ENCODE data around the gene TMEM182. TPM values are rescaled to one million over a fixed set of nuclear protein-coding genes. Genes with fewer than 3 reads are reported as not detected.

TMEM182 gene
- total RNA-seq, 2 experiments from 2014 or later, result 3.7 to 4.4 TPM

- Mint-ChIP-seq H3K9me3 (ENCODE audit: low read depth) (no peaks in the 10 kb centered on the region), H3K4me3 (no peak overlapping the region), H3K27me3 (no peaks in the 10 kb centered on the region), H3K4me1 (no peaks in the 10 kb centered on the region), H3K36me3 (no peaks in the 10 kb centered on the region), H3K27ac (no peak overlapping the region)
- ATAC-seq (no peak), DNase-seq (no peak)
- CTCF ChIA-PET, result interaction anchor here (0.8 kb wide), 1 partner anchor 15 kb away, joined by 3 read pairs; no protein-coding TSS in a partner anchor
Measured at GRCh38 chr2:102748107-102748506, 13.7 kb upstream of the TMEM182 start.

DNA sequence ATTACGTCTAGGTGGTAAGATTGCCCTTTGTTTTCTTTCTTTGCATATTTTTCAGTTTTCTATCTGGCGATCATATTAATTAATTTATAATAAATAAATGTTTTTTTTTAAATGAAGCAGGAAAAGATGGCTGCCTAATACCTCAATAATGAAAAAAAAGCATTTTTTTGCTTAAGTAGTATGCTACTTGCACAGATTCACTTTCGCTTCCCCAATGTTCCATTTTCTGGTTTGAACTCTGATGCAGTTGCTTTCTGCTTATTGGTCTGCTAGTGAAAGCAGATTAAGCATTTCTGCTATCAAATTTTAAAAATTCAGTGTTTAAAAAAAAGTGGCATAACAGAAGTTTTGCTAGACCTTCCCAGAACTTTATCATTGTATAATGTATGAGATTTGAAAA lies 11.9 kb upstream of the TMEM182 start:
- ATAC-seq, result no peak
- H3K4me1 Mint-ChIP-seq, result no peaks in the 10 kb centered on the region
- no peak for DNase-seq
- CTCF ChIA-PET, result no interaction called here
- no peaks in the 10 kb centered on the region for H3K27me3 Mint-ChIP-seq
- H3K36me3 Mint-ChIP-seq, result no peaks in the 10 kb centered on the region
- H3K27ac Mint-ChIP-seq, result no peak overlapping the region
- H3K4me3 Mint-ChIP-seq, result no peak overlapping the region
- no peaks in the 10 kb centered on the region for H3K9me3 Mint-ChIP-seq (ENCODE audit: low read depth)

DNA sequence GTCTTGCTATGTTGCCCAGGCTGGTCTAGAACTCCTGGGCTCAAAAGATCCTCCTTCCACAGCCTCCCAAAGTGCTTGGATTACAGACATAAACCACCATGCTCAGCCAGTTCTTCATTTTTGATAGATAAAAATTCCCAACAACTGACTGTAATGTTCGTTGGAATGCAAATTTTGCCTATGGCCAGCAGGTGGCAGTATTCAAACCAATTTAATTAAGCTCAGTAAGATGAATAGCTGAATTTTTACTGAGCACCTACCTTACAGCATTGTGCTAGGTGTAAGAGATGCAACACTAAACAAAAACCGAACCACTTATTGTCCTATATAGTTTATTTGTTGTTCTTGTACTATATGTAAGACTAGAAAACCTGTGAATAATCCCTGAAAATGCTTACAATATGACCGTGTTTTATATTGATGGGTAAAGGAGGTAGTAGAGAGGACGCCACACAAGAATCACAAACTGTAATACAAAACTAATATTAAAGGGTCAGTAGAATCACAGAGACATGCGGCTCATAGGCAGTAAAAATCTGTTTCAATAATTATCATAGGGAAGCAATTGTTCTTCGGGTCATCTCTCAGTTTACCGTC lies 8.2 kb upstream of the TMEM182 start:
- H3K4me1 Mint-ChIP-seq, result no peaks in the 10 kb centered on the region

GRCh38 chr2:102754456-102755145 lies 7.2 kb upstream of the TMEM182 start:
- Mint-ChIP-seq H3K9me3 (ENCODE audit: low read depth) (no peaks in the 10 kb centered on the region), H3K27ac (no peak overlapping the region), H3K27me3 (no peaks in the 10 kb centered on the region), H3K4me3 (no peak overlapping the region), H3K36me3 (no peaks in the 10 kb centered on the region), H3K4me1 (no peaks in the 10 kb centered on the region)
- no peak for ATAC-seq
- CTCF ChIA-PET, result interaction anchor here (0.8 to 3.8 kb wide), 7 partner anchors 8 to 87 kb away, joined by 3 to 47 read pairs (median 7); partner anchors contain the start of gene TMEM182
- no peak for DNase-seq

More for the DNA sequence above, 8.2 kb upstream of the TMEM182 start:
- CTCF ChIA-PET, result interaction anchor here (0.7 to 3.8 kb wide), 17 partner anchors 9 to 87 kb away, joined by 3 to 47 read pairs (median 5); partner anchors contain the start of gene TMEM182
- no peaks in the 10 kb centered on the region for H3K9me3 Mint-ChIP-seq (ENCODE audit: low read depth)
- ATAC-seq (peak; percentile 33), DNase-seq (no peak)
- H3K27me3 Mint-ChIP-seq, result no peaks in the 10 kb centered on the region
- H3K36me3 Mint-ChIP-seq, result no peaks in the 10 kb centered on the region
- no peak overlapping the region for H3K27ac Mint-ChIP-seq
- no peak overlapping the region for H3K4me3 Mint-ChIP-seq

- H3K9me3 Mint-ChIP-seq (ENCODE audit: low read depth), result no peaks in the 10 kb centered on the region
- no peaks in the 10 kb centered on the region for H3K27me3 Mint-ChIP-seq
- no peak overlapping the region for H3K4me3 Mint-ChIP-seq
- DNase-seq, result no peak
- no peak for ATAC-seq
- no peaks in the 10 kb centered on the region for H3K4me1 Mint-ChIP-seq
- H3K36me3 Mint-ChIP-seq, result no peaks in the 10 kb centered on the region
- CTCF ChIA-PET, result interaction anchor here (0.8 to 3.8 kb wide), 4 partner anchors 14 to 51 kb away, joined by 3 to 47 read pairs (median 6); a partner anchor contains a TSS
- H3K27ac Mint-ChIP-seq, result no peak overlapping the region
Measured at GRCh38 chr2:102755284-102755683, 6.5 kb upstream of the TMEM182 start.

DNA sequence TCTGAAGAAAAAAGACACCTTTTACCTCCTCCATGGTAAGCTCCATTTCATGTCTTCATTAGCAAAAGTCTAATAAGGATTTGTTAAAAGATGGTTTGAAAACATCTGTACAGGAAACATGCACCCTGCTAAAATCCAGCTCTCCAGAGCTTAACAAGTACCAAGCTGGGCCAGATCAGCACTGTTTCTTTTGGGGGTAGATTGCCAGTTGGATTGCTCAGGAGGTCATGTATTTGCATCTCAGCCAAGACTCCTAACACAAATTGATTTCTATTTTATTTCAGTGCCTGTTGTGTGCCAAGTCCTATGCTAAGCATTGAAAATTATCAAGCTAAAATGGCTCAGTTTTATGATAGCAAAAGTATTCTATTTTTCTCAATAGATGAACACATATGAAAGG lies 3.4 kb upstream of the TMEM182 start:
- no peak overlapping the region for H3K4me3 Mint-ChIP-seq
- ATAC-seq, result no peak
- no peaks in the 10 kb centered on the region for H3K27me3 Mint-ChIP-seq
- DNase-seq, result no peak
- CTCF ChIA-PET, result interaction anchor here (1.1 kb wide), 1 partner anchor 23 kb away, joined by 3 read pairs; no protein-coding TSS in a partner anchor
- peaks cover 1% of the 10 kb centered on the region for H3K36me3 Mint-ChIP-seq
- no peak overlapping the region for H3K27ac Mint-ChIP-seq
- no peaks in the 10 kb centered on the region for H3K4me1 Mint-ChIP-seq
- H3K9me3 Mint-ChIP-seq (ENCODE audit: low read depth), result no peaks in the 10 kb centered on the region

GRCh38 chr2:102764083-102764482 lies 2.3 kb downstream of the TMEM182 start:
- no peaks in the 10 kb centered on the region for H3K4me1 Mint-ChIP-seq
- no peak overlapping the region for H3K27ac Mint-ChIP-seq
- no peak overlapping the region for H3K4me3 Mint-ChIP-seq
- ATAC-seq, result no peak
- CTCF ChIA-PET, result interaction anchor here (1.3 to 3.9 kb wide), 2 partner anchors 11 to 41 kb away, joined by 3 to 26 read pairs; no protein-coding TSS in a partner anchor
- H3K36me3 Mint-ChIP-seq, result peaks cover 2% of the 10 kb centered on the region
- no peak for DNase-seq
- H3K27me3 Mint-ChIP-seq, result no peaks in the 10 kb centered on the region
- no peaks in the 10 kb centered on the region for H3K9me3 Mint-ChIP-seq (ENCODE audit: low read depth)

DNA sequence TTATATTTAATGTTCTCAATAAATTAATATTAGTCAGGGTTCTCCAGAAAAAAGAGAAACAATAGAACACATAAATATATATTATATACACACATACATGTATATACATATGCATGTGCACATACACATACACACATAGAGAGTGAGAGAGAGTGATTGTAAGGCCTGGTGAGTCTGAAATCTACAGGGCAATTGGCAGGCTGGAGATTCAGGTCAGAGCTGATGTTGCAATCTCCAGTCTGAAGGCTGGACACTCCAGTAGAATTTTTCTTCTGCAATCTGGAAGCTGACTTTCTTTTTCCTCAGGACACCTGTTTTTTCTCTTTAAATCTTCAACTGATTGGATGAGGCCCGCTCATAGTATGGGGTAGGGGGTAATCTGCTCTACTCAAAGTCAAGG lies 3.2 kb downstream of the TMEM182 start:
- no peaks in the 10 kb centered on the region for H3K27me3 Mint-ChIP-seq
- peaks cover 2% of the 10 kb centered on the region for H3K36me3 Mint-ChIP-seq
- ATAC-seq (no peak), DNase-seq (no peak)
- H3K4me3 Mint-ChIP-seq, result no peak overlapping the region
- H3K4me1 Mint-ChIP-seq, result no peaks in the 10 kb centered on the region
- H3K27ac Mint-ChIP-seq, result no peak overlapping the region
- H3K9me3 Mint-ChIP-seq (ENCODE audit: low read depth), result no peaks in the 10 kb centered on the region
- CTCF ChIA-PET, result interaction anchor here (1.3 kb wide), 1 partner anchor 40 kb away, joined by 3 read pairs; no protein-coding TSS in a partner anchor

- Mint-ChIP-seq H3K4me1 (no peaks in the 10 kb centered on the region), H3K27me3 (no peaks in the 10 kb centered on the region), H3K4me3 (no peak overlapping the region), H3K9me3 (ENCODE audit: low read depth) (no peaks in the 10 kb centered on the region), H3K36me3 (peaks cover 2% of the 10 kb centered on the region), H3K27ac (no peak overlapping the region)
- ATAC-seq, result no peak
- CTCF ChIA-PET, result interaction anchor here (1.3 kb wide), 1 partner anchor 15 kb away, joined by 4 read pairs; no protein-coding TSS in a partner anchor
- DNase-seq, result no peak
Measured at GRCh38 chr2:102768253-102768652, 6.4 kb downstream of the TMEM182 start.

- no peak overlapping the region for H3K27ac Mint-ChIP-seq
- DNase-seq (no peak), ATAC-seq (no peak)
- H3K36me3 Mint-ChIP-seq, result no peaks in the 10 kb centered on the region
- H3K4me3 Mint-ChIP-seq, result no peak overlapping the region
- CTCF ChIA-PET, result no interaction called here
- H3K4me1 Mint-ChIP-seq, result no peaks in the 10 kb centered on the region
- H3K27me3 Mint-ChIP-seq, result no peaks in the 10 kb centered on the region
- H3K9me3 Mint-ChIP-seq (ENCODE audit: low read depth), result no peaks in the 10 kb centered on the region
Measured at GRCh38 chr2:102768892-102769291, 7.1 kb downstream of the TMEM182 start.

DNA sequence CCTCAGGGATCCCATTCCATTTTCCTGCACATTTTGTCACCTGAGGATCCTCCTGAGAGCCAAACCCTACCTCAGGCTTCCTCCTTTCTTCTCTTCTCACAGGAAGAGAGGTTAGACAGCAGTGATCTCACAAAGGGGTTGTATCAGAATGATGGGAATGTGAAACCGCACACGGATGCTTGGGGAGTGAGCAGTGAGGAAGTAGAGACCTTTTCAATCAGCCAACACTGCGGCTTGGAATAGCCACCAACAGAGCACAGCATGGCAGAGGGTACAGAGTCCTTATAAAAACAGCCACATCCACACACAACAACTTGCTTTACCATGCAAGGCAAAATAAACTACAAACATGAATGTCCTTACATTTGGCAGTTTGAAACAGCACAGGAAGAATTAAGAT lies 8.7 kb downstream of the TMEM182 start:
- ATAC-seq (no peak), DNase-seq (no peak)
- no peak overlapping the region for H3K27ac Mint-ChIP-seq
- CTCF ChIA-PET, result no interaction called here
- no peaks in the 10 kb centered on the region for H3K9me3 Mint-ChIP-seq (ENCODE audit: low read depth)
- no peaks in the 10 kb centered on the region for H3K36me3 Mint-ChIP-seq
- no peaks in the 10 kb centered on the region for H3K4me1 Mint-ChIP-seq
- no peaks in the 10 kb centered on the region for H3K27me3 Mint-ChIP-seq
- H3K4me3 Mint-ChIP-seq, result no peak overlapping the region

- no peaks in the 10 kb centered on the region for H3K9me3 Mint-ChIP-seq (ENCODE audit: low read depth)
- ATAC-seq (no peak), DNase-seq (no peak)
- no peaks in the 10 kb centered on the region for H3K36me3 Mint-ChIP-seq
- H3K27ac Mint-ChIP-seq, result no peak overlapping the region
- H3K27me3 Mint-ChIP-seq, result no peaks in the 10 kb centered on the region
- H3K4me3 Mint-ChIP-seq, result no peak overlapping the region
- CTCF ChIA-PET, result no interaction called here
- H3K4me1 Mint-ChIP-seq, result no peaks in the 10 kb centered on the region
Measured at GRCh38 chr2:102771114-102771513, 9.3 kb downstream of the TMEM182 start.

- no peaks in the 10 kb centered on the region for H3K9me3 Mint-ChIP-seq (ENCODE audit: low read depth)
- peaks cover 1% of the 10 kb centered on the region for H3K36me3 Mint-ChIP-seq
- no peak overlapping the region for H3K27ac Mint-ChIP-seq
- no peaks in the 10 kb centered on the region for H3K4me1 Mint-ChIP-seq
- H3K4me3 Mint-ChIP-seq, result no peak overlapping the region
- H3K27me3 Mint-ChIP-seq, result no peaks in the 10 kb centered on the region
- ATAC-seq (no peak), DNase-seq (no peak)
- CTCF ChIA-PET, result interaction anchor here (1.4 kb wide), 1 partner anchor 18 kb away, joined by 7 read pairs; no protein-coding TSS in a partner anchor
Measured at GRCh38 chr2:102772659-102773058, 10.8 kb downstream of the TMEM182 start.

Measured in activated CD8-positive, alpha-beta memory T cell treated with anti-CD3 and anti-CD28 coated beads, Interleukin-2, amount 10 ng/mL, durations not matched to agents 7 days and 5 days (primary cell).